Astrocyte of the cerebellum (primary cell): ENCODE measurements around the gene CDADC1.

Experiments used
- DNase-seq: peaks from one replicate; pipeline ENCODE4 v3.0.0-alpha.2; 2011; ENCODE audit warnings: low read depth
- H3K4me3 ChIP-seq: 2 replicates; pipeline ENCODE4 v1.5.1; 2011; ENCODE audit warnings: mild to moderate bottlenecking, low read depth, low read length, moderate library complexity
- CTCF ChIP-seq: IDR thresholded peaks from 2 replicates; pipeline ENCODE4 v1.5.1; 2012; ENCODE audit warnings: low read length, low read depth, moderate library complexity, mild to moderate bottlenecking; ENCODE audit errors: missing control alignments
- in situ Hi-C: cut with HindIII; loops from 2 replicates; pipeline ENCODE4 v1.10.0; 2017; ENCODE audit warnings: low sequenced_read_pairs

CDADC1 gene

GRCh38 chr13:49296659-49297058 lies 48.9 kb downstream of the CDADC1 start:
- no peak for TF ChIP-seq CTCF

GRCh38 chr13:49297338-49297737 lies 49.6 kb downstream of the CDADC1 start:
- no peak overlapping the region for H3K4me3 ChIP-seq
- no peak for DNase-seq
- no peak for TF ChIP-seq CTCF
- in situ Hi-C loops, result no loop called here

More at GRCh38 chr13:49296659-49297058, 48.9 kb downstream of the CDADC1 start:
- in situ Hi-C loops, result no loop called here
- DNase-seq, result no peak
- no peak overlapping the region for H3K4me3 ChIP-seq

GRCh38 chr13:49298416-49298815 lies 50.7 kb downstream of the CDADC1 start:
- TF ChIP-seq CTCF, result no peak
- no peak for DNase-seq
- in situ Hi-C loops, result no loop called here
- no peak overlapping the region for H3K4me3 ChIP-seq

GRCh38 chr13:49298903-49299605 lies 51.3 kb downstream of the CDADC1 start:
- in situ Hi-C loops, result no loop called here
- no peak for TF ChIP-seq CTCF
- no peak for DNase-seq
- H3K4me3 ChIP-seq, result no peak overlapping the region

GRCh38 chr13:49300276-49300675 lies 52.6 kb downstream of the CDADC1 start:
- in situ Hi-C loops, result no loop called here
- no peak for DNase-seq
- H3K4me3 ChIP-seq, result no peak overlapping the region
- no peak for TF ChIP-seq CTCF

- no peak overlapping the region for H3K4me3 ChIP-seq
- in situ Hi-C loops, result no loop called here
- peak; percentile 46 for DNase-seq
- peak; percentile 84 for TF ChIP-seq CTCF
These were observed 53.2 kb downstream of the CDADC1 start for GRCh38 chr13:49300739-49301589.
